ENCODE data around the gene TMEM18. TPM values are rescaled to one million over a fixed set of nuclear protein-coding genes. Genes with fewer than 3 reads are reported as not detected.
A peak's percentile ranks its signal among the peaks of the same experiment; 100 is the strongest.

The TMEM18 gene
- total RNA-seq, 1 donor, result 24.1 TPM

- no peak overlapping the region for H3K4me3 ChIP-seq (ENCODE audit: low read depth, low read length)
- no peak for TF ChIP-seq CTCF (IDR thresholded peaks at IDR 0.05; ENCODE audit: insufficient read depth, low read length)
- DNase-seq (ENCODE audit: low read depth), result no peak
Measured at GRCh38 chr2:639703-640102, 37.5 kb downstream of the TMEM18 start.

DNA sequence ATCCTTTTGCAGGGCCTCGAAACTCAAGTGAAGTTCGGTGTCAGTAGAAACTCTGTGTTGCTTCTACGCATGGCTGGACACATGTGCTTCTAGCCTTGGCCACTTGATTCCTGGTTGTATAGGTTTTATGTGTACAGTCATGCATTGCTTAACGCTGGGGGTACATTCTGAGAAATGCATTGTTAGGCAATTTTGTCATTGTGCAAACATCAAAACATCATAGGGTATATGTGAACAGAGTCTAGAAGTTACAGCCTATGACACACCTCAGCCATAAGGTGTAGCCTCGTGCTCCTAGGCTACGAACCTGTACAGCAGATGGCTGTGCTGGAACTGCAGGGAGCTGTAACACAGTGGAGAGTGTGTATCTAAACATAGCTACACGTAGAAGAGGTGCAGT is 39.4 kb downstream of the TMEM18 start:
- no peak for DNase-seq (ENCODE audit: low read depth)
- H3K4me3 ChIP-seq (ENCODE audit: low read depth, low read length), result no peak overlapping the region
- no peak for TF ChIP-seq CTCF (IDR thresholded peaks at IDR 0.05; ENCODE audit: insufficient read depth, low read length)

DNA sequence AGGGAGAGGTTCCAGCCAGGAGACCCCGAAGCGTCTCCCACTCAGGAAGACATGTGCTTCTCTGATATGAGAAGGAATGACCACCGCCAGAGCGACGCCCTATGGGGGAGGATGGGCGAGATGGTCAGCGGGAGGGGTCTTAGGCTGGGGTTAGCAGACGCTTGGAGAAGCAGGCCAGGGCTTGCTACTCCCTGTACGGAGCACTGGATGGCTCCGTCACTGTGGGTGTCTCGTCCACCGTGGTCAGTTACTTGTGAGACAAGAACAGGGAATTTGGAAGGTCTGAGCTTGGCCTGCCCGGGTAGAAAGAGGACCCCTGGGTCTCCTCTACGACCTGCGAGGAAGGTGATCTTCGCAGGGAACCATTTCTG is 39.8 kb downstream of the TMEM18 start:
- TF ChIP-seq CTCF (IDR thresholded peaks at IDR 0.05; ENCODE audit: insufficient read depth, low read length), result no peak
- no peak overlapping the region for H3K4me3 ChIP-seq (ENCODE audit: low read depth, low read length)
- no peak for DNase-seq (ENCODE audit: low read depth)

GRCh38 chr2:636641-637405 is 40.4 kb downstream of the TMEM18 start:
- TF ChIP-seq CTCF (IDR thresholded peaks at IDR 0.05; ENCODE audit: insufficient read depth, low read length), result peak; percentile 77
- H3K4me3 ChIP-seq (ENCODE audit: low read depth, low read length), result peak overlapping the region; percentile 40
- DNase-seq (ENCODE audit: low read depth), result peak; percentile 69

GRCh38 chr2:635687-636621 is 41.3 kb downstream of the TMEM18 start:
- no peak for DNase-seq (ENCODE audit: low read depth)
- TF ChIP-seq CTCF (IDR thresholded peaks at IDR 0.05; ENCODE audit: insufficient read depth, low read length), result no peak
- H3K4me3 ChIP-seq (ENCODE audit: low read depth, low read length), result no peak overlapping the region

- no peak for TF ChIP-seq CTCF (IDR thresholded peaks at IDR 0.05; ENCODE audit: insufficient read depth, low read length)
- DNase-seq (ENCODE audit: low read depth), result no peak
- no peak overlapping the region for H3K4me3 ChIP-seq (ENCODE audit: low read depth, low read length)
Measured at GRCh38 chr2:634636-635388, 42.4 kb downstream of the TMEM18 start.
